Posterior vena cava (tissue), 2 donors: Measurements from ENCODE around the gene NPIPB4. TPM values are rescaled to one million over a fixed set of nuclear protein-coding genes. Genes with fewer than 3 reads are reported as not detected.
"Not testable (repeated sequence)": the region's sequence is repeated elsewhere in the genome, so short reads cannot be mapped to it uniquely, and the experiment has no call there.

Experiments
- DNase-seq: peaks from one replicate; pipeline ENCODE4 v3.0.0-alpha.2; 2020; ENCODE audit warnings: low spot score
- intact Hi-C, 2 donors: fragments of 100-400 bp; cut with DNase I; formaldehyde crosslinking; loops; one replicate each; pipeline versions ENCODE4 v1.14.1 to v1.14.2; 2022 to 2023
- long read RNA-seq, 2 donors: library from polyadenylated mRNA; unstranded; transcript quantifications; one replicate each; pipeline ENCODE4 v2.0.0, GENCODE V29; 2020 to 2021
- total RNA-seq, 2 donors: library from RNA; stranded (reverse); fragmentation: NEBNext Ultra II Directional; extraction: Animal tissue kit (Norgen Biotek cat#: 25700); gene quantifications; one replicate each; pipeline ENCODE4 v1.2.1, GENCODE V29; 2021
- donor health status: DM: yes; HTN: yes; CAD: no.
- donor health status: DM: yes; HTN: yes; CAD: no.

The NPIPB4 gene
- 100 to 1,000 TPM; 121 to 148 TPM for total RNA-seq
- long read RNA-seq, donor 1, partial matches to known transcripts: 0 of 6 reads
- long read RNA-seq, donor 1, other reads (novel, unspliced or antisense): 6 of 6 reads
- long read RNA-seq, donor 2, partial matches to known transcripts: 0 of 9 reads
- long read RNA-seq, donor 2, other reads (novel, unspliced or antisense): 9 of 9 reads

- DNase-seq, intact Hi-C loops: not testable (repeated sequence)
Measured at GRCh38 chr16:21857656-21858055, at the start of gene NPIPB4. NPIPB4 (minus strand) TSS chr16:21857756; CDS start chr16:21857378, 378 bp downstream.

GRCh38 chr16:21898998-21899397, 41.4 kb upstream of the NPIPB4 start:
- DNase-seq, intact Hi-C loops: not testable (repeated sequence)

GRCh38 chr16:21881988-21882387, 24.4 kb upstream of the NPIPB4 start:
- intact Hi-C loops: not testable (repeated sequence)

GRCh38 chr16:21837186-21837585, 20.4 kb downstream of the NPIPB4 start:
- intact Hi-C loops: not testable (repeated sequence)

More at GRCh38 chr16:21881988-21882387, 24.4 kb upstream of the NPIPB4 start:
- DNase-seq: not testable (repeated sequence)

GRCh38 chr16:21836334-21836733, 21.2 kb downstream of the NPIPB4 start:
- intact Hi-C loops, DNase-seq: not testable (repeated sequence)

More at GRCh38 chr16:21837186-21837585, 20.4 kb downstream of the NPIPB4 start:
- DNase-seq: not testable (repeated sequence)

GRCh38 chr16:21835747-21836146, 21.8 kb downstream of the NPIPB4 start:
- DNase-seq, intact Hi-C loops: not testable (repeated sequence)

- DNase-seq, intact Hi-C loops: not testable (repeated sequence)
Measured at GRCh38 chr16:21834211-21834610, 23.3 kb downstream of the NPIPB4 start.

GRCh38 chr16:21829929-21830328, 27.6 kb downstream of the NPIPB4 start:
- DNase-seq, intact Hi-C loops: not testable (repeated sequence)

GRCh38 chr16:21826067-21826706, 31.4 kb downstream of the NPIPB4 start:
- DNase-seq, intact Hi-C loops: not testable (repeated sequence)

GRCh38 chr16:21825526-21825925, 32.0 kb downstream of the NPIPB4 start:
- DNase-seq, intact Hi-C loops: not testable (repeated sequence)

GRCh38 chr16:21823258-21823657, 34.3 kb downstream of the NPIPB4 start:
- intact Hi-C loops: not testable (repeated sequence)

GRCh38 chr16:21820908-21821465, 36.6 kb downstream of the NPIPB4 start:
- intact Hi-C loops, DNase-seq: not testable (repeated sequence)

More at GRCh38 chr16:21823258-21823657, 34.3 kb downstream of the NPIPB4 start:
- DNase-seq: not testable (repeated sequence)

- peak; percentile 92 for DNase-seq
- intact Hi-C loops: not testable (repeated sequence)
Measured at GRCh38 chr16:21820028-21820907, 37.3 kb downstream of the NPIPB4 start.

GRCh38 chr16:21819617-21820016, 37.9 kb downstream of the NPIPB4 start:
- intact Hi-C loops, DNase-seq: not testable (repeated sequence)

GRCh38 chr16:21817012-21817411, 40.5 kb downstream of the NPIPB4 start:
- intact Hi-C loops, DNase-seq: not testable (repeated sequence)

GRCh38 chr16:21815694-21816093, 41.9 kb downstream of the NPIPB4 start:
- intact Hi-C loops, DNase-seq: not testable (repeated sequence)

- intact Hi-C loops, DNase-seq: not testable (repeated sequence)
Measured at GRCh38 chr16:21802375-21802663, 55.2 kb downstream of the NPIPB4 start.

- DNase-seq, intact Hi-C loops: not testable (repeated sequence)
Measured at GRCh38 chr16:21801538-21802374, 55.8 kb downstream of the NPIPB4 start.

- DNase-seq: not testable (repeated sequence)
Measured at GRCh38 chr16:21798601-21799000, 59.0 kb downstream of the NPIPB4 start.

More at GRCh38 chr16:21798601-21799000, 59.0 kb downstream of the NPIPB4 start:
- intact Hi-C loops: not testable (repeated sequence)
